WERI-Rb-1 (cell line): ENCODE results near the gene NUDT17.

ENCODE experiments used
- DNase-seq: peaks from one replicate; pipeline ENCODE4 v3.0.0-alpha.2; 2020
- H3K27ac ChIP-seq: fragments of 250-450 bp; sonication (Bioruptor Pico); 2 replicates; pipeline ENCODE4 v1.5.1; 2020; ENCODE audit warnings: mild to moderate bottlenecking, moderate library complexity
- H3K27me3 ChIP-seq: fragments of 250-450 bp; sonication (Bioruptor Pico); 2 replicates; pipeline ENCODE4 v1.5.1; 2021; ENCODE audit warnings: mild to moderate bottlenecking, low read depth, moderate library complexity; ENCODE audit not compliant: insufficient read depth, severe bottlenecking
- H3K36me3 ChIP-seq: fragments of 250-450 bp; sonication (Bioruptor Pico); 2 replicates; pipeline ENCODE4 v1.5.1; 2020; ENCODE audit warnings: mild to moderate bottlenecking, moderate library complexity
- H3K4me3 ChIP-seq: 2 replicates; pipeline ENCODE4 v1.5.1; 2011; ENCODE audit warnings: low read depth, mild to moderate bottlenecking, control low read depth, low read length
- H3K9me3 ChIP-seq: fragments of 250-450 bp; sonication (Bioruptor Pico); 2 replicates; pipeline ENCODE4 v1.5.1; 2021; ENCODE audit warnings: mild to moderate bottlenecking, moderate library complexity; ENCODE audit not compliant: severe bottlenecking
- TF ChIP-seq, protein P1 (sequence below): IDR thresholded peaks from 2 replicates; pipeline ENCODE4 v1.5.1; 2011; ENCODE audit warnings: low read depth, mild to moderate bottlenecking, control low read depth, inconsistent platforms, low read length

Gene NUDT17

DNA sequence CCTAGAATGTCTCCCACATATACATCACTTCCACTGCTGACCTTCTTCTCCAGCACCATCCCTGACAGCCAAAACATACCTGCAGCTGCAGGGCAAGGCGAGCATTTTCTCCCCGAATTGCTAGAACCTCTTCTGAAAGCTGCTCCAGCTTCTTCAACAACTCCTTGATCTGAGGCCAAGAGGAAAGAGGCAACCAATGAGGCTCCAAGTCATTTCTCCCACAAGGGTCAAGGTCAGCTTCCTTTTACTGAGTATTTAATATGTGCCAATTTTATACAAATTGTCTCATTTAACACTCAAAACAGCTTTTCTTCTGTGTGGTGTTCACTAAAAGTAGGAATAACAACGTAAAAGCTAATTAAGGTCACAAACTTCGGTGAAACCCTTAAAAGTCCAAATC is 22.8 kb downstream of the NUDT17 start:
- no peak for DNase-seq
- H3K27me3 ChIP-seq, result no peaks in the 10 kb centered on the region

DNA sequence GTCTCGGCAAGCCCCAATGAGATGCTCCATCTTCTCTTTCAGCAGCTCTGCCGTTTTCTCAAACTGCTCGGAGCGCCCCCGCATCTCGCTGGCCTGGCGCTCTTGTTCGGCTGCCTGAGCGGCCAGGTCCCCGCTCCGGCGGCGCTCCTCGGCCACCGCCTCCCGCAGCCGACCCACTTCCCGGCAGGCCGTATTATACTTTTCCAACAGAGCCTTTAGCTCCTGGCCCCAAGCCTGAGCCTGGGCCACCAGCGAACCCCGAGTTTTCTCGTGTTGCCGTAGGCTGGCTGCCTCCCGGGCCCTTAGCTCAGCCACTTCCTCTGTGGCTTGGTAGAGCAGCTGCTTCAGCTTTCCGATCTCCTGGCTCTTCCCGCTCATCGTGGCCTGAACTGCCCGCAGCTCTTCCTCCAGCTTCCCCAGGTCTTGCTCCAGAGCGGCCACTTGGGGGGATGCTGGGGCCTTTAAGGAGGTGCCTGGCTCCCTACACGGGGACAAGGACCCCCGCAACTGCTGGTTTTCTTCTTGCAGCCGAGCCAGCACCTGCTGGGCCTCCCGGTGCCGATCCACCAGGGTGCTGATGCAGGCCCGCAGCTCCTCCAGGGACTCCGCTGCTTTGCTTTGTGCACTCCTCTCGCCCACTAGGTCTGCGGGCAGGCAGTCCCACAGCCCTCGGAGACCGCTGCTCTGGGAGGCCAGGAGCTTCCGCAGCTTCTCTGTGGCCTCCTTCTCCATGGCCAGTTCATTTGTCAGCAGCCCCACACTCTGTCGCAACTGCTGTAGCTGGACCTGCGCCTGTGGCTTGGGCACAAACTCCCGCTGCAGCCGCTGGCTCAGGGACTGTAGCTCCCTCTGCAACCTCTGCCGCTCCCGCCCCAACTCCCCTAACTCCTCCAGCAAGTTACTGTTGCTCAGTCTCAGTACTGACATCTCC is 26.8 kb downstream of the NUDT17 start:
- Histone ChIP-seq H3K27ac (no peak overlapping the region), H3K36me3 (no peaks in the 10 kb centered on the region), H3K4me3 (no peak overlapping the region), H3K27me3 (no peaks in the 10 kb centered on the region), H3K9me3 (no peaks in the 10 kb centered on the region)
- TF ChIP-seq, protein P1, sequence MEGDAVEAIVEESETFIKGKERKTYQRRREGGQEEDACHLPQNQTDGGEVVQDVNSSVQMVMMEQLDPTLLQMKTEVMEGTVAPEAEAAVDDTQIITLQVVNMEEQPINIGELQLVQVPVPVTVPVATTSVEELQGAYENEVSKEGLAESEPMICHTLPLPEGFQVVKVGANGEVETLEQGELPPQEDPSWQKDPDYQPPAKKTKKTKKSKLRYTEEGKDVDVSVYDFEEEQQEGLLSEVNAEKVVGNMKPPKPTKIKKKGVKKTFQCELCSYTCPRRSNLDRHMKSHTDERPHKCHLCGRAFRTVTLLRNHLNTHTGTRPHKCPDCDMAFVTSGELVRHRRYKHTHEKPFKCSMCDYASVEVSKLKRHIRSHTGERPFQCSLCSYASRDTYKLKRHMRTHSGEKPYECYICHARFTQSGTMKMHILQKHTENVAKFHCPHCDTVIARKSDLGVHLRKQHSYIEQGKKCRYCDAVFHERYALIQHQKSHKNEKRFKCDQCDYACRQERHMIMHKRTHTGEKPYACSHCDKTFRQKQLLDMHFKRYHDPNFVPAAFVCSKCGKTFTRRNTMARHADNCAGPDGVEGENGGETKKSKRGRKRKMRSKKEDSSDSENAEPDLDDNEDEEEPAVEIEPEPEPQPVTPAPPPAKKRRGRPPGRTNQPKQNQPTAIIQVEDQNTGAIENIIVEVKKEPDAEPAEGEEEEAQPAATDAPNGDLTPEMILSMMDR, result no peak
- no peak for DNase-seq

More for the DNA sequence above, 22.8 kb downstream of the NUDT17 start:
- H3K27ac ChIP-seq, result no peak overlapping the region
- no peak overlapping the region for H3K4me3 ChIP-seq
- H3K36me3 ChIP-seq, result no peaks in the 10 kb centered on the region
- TF ChIP-seq, protein P1, result no peak
- no peaks in the 10 kb centered on the region for H3K9me3 ChIP-seq

DNA sequence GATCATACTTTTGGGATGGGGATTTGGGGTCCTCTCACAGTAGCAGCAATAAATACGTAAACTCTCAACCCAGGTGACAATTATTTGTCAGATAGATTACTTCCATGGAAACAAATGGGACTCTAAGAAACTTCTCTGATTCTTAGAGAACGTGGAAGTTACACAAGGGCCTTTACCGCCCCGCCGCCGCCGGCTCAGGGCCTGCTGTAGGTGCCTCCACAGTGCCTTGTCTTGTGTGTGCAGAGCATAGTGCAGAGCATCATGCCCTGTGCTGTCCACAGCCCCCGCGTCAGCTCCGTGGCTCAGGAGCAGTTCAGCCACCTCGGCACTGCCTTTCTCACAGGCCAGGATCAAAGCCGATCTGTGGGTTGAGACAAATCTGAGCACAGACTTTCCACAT is 29.2 kb downstream of the NUDT17 start:
- Histone ChIP-seq H3K27ac (no peak overlapping the region), H3K9me3 (no peaks in the 10 kb centered on the region), H3K27me3 (no peaks in the 10 kb centered on the region), H3K36me3 (no peaks in the 10 kb centered on the region), H3K4me3 (no peak overlapping the region)
- no peak for DNase-seq
- TF ChIP-seq, protein P1, result no peak

DNA sequence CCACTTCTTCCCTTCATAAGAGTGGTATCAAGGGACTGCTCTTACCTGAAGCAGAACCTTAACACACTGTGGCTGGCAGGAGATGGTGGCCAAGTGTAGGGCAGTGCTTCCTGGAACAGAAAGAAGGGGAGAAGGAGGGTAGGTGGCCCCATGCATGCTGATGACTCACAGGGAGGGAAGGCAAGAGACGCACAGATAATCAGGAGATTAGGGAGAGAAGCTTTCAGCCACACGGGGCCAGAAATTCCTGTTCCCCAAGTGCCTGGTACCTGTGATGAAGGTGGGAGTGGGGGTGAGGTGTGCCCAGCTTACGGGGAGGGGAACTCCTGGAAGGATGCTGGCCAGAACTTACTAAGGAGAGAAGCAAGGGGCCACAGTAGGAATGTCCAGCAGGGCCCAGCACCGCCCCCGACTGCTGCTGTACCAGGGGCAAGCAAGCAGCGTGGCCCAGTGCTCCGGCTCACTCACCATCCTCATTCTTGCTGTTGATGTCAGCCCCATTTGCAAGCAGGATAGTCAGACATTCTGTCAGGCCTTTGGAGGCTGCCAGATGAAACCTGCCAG is 32.6 kb downstream of the NUDT17 start:
- Histone ChIP-seq H3K27me3 (no peaks in the 10 kb centered on the region), H3K27ac (no peak overlapping the region)
- no peak for DNase-seq

DNA sequence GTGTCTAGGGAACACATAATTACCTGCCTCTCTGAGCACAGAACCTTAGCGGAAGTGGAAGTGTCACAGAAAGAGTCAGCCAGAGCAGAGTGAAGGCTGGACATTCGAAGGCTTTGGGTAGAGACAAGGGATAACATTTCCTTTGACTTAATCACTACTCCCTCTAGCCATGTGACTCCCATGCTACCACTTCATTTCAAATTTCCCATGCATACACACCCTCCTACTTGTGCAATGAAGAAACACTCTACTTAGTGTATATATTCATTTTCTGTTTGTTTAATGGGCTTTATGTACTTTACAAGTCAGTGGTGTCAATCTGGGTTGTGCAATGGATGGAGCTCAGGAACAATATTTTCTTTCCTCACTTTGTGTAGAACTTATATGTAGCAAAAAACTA is 33.3 kb downstream of the NUDT17 start:
- DNase-seq, result no peak
- H3K36me3 ChIP-seq, result no peaks in the 10 kb centered on the region
- no peak overlapping the region for H3K4me3 ChIP-seq
- TF ChIP-seq, protein P1, result no peak
- H3K27ac ChIP-seq, result no peak overlapping the region
- H3K27me3 ChIP-seq, result no peaks in the 10 kb centered on the region
- H3K9me3 ChIP-seq, result no peaks in the 10 kb centered on the region

More for the DNA sequence above, 32.6 kb downstream of the NUDT17 start:
- Histone ChIP-seq H3K9me3 (no peaks in the 10 kb centered on the region), H3K4me3 (no peak overlapping the region), H3K36me3 (no peaks in the 10 kb centered on the region)
- TF ChIP-seq, protein P1, result no peak
